Measurements from ENCODE around the gene CUX1. TPM values are rescaled to one million over a fixed set of nuclear protein-coding genes. Genes with fewer than 3 reads are reported as not detected.

CUX1 gene
- total RNA-seq, 1 experiment from 2014 or later, result 64.3 TPM

DNA sequence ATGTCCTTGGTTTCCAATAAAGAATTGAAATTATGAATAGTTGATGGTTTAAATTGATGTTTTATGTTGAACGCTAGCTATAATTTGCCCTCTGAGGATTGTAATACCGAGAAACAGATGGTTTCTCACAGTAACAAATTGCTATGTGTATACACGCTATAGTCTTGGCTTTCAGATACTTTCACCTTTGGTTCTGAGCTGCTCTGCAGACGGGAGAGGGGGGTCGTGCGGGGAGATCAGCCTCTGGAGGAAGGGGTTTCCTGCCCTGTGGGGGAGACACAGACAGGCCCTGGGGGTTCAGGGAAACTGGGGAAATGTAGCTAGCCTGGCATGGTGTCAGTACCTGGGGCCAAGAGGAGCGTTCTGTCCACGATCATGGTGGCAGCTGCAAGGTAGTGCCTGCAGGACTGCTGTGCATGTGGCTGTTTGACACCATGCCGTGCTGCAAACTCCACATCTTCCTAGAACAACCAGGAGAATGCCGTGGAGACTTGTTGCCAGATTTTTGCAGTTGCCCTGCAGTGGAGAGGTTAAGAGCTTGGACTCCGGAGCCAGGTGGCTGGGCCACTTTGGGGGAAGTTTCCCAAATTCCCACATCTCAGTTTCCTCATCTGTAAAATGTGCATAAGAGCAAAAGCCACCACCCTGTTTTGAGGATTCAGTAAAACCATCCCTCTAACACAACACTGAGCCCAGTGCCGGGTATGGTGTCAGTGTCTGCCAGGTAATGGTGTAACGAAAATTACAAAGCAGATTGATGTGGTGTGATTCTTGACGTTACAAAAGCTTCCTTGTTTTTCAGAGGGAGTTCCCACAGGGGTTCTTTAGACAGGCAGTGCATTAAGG, 167.9 kb downstream of the CUX1 start:
- TF ChIP-seq, protein P1, sequence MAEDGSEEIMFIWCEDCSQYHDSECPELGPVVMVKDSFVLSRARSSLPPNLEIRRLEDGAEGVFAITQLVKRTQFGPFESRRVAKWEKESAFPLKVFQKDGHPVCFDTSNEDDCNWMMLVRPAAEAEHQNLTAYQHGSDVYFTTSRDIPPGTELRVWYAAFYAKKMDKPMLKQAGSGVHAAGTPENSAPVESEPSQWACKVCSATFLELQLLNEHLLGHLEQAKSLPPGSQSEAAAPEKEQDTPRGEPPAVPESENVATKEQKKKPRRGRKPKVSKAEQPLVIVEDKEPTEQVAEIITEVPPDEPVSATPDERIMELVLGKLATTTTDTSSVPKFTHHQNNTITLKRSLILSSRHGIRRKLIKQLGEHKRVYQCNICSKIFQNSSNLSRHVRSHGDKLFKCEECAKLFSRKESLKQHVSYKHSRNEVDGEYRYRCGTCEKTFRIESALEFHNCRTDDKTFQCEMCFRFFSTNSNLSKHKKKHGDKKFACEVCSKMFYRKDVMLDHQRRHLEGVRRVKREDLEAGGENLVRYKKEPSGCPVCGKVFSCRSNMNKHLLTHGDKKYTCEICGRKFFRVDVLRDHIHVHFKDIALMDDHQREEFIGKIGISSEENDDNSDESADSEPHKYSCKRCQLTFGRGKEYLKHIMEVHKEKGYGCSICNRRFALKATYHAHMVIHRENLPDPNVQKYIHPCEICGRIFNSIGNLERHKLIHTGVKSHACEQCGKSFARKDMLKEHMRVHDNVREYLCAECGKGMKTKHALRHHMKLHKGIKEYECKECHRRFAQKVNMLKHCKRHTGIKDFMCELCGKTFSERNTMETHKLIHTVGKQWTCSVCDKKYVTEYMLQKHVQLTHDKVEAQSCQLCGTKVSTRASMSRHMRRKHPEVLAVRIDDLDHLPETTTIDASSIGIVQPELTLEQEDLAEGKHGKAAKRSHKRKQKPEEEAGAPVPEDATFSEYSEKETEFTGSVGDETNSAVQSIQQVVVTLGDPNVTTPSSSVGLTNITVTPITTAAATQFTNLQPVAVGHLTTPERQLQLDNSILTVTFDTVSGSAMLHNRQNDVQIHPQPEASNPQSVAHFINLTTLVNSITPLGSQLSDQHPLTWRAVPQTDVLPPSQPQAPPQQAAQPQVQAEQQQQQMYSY (CRISPR knock-in tag; IDR thresholded peaks at IDR 0.05), result peak; percentile 86
- peak; percentile 23; the same call in 1 of the 2 replicates for TF ChIP-seq ETV6 (CRISPR knock-in tag; IDR thresholded peaks at IDR 0.05)
- no peak for TF ChIP-seq RELA (CRISPR knock-in tag; IDR thresholded peaks at IDR 0.05; ENCODE audit: borderline replicate concordance)
- no peak for TF ChIP-seq OVOL2 (CRISPR knock-in tag; IDR thresholded peaks at IDR 0.05; ENCODE audit: borderline replicate concordance)
- H3K27me3 Mint-ChIP-seq (ENCODE audit: low read depth), result no peaks in the 10 kb centered on the region
- H3K4me3 Mint-ChIP-seq, result peak overlapping the region; percentile 20
- H3K9me3 Mint-ChIP-seq, result peaks cover 10% of the 10 kb centered on the region
- no peak for DNase-seq (ENCODE audit: low spot score)
- peak overlapping the region; percentile 81 for H3K27ac Mint-ChIP-seq
- POLR2A ChIA-PET, result interaction anchor here (0.5 to 1.4 kb wide), 3 partner anchors 12 to 45 kb away, joined by 3 to 4 read pairs (median 3); no protein-coding TSS in a partner anchor
- ATAC-seq, result peak; percentile 50
- H3K36me3 Mint-ChIP-seq, result peaks cover 13% of the 10 kb centered on the region
- CTCF ChIA-PET, result interaction anchor here (0.6 to 1.5 kb wide), 4 partner anchors 44 to 162 kb away, joined by 3 to 4 read pairs (median 4); no protein-coding TSS in a partner anchor
- H3K4me1 Mint-ChIP-seq, result peaks cover 50% of the 10 kb centered on the region

DNA sequence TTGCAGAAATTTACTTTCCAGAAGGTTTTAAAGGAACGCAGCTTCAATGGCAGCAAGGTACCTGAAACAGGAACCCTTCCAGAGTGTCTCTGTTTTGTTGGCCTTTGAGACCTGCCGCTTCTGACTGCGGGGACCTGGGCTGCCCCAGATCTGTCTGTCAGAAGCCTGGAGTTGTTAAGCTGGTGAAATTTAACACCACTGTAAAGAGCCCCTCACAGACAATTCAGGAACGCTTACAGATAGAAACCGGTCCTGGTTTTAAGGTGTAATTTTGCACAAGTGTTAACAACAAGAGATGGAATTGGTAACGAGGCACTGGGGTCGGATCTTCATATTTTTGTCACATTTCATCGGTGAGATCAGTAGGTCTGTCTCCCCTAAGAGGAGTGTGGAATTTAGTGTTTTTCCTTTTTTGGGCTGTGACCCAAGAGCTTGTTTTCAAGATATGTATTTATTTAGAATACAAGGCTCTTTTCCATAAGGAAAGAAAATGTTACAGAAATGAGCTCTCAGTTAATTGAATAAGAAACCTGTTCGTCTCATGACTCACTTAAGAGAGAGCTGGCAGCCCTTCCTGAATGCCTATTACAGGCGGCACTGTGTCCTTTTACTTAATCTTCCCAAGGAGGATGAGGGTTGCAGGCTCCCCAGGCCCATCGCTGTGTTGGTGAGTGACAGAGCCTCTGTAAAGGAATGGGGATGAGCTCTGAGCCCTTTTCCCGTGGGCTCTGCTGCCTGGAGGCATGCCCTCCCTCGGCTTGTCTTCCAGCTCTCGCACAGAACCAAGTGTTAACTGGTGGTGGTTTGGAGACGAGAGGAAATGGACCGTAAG, 168.7 kb downstream of the CUX1 start:
- Mint-ChIP-seq H3K27ac (peak overlapping the region; percentile 81), H3K9me3 (peaks cover 10% of the 10 kb centered on the region), H3K4me3 (peak overlapping the region; percentile 1; the same call in 1 of the 2 replicates), H3K36me3 (peaks cover 13% of the 10 kb centered on the region), H3K4me1 (peaks cover 50% of the 10 kb centered on the region), H3K27me3 (ENCODE audit: low read depth) (no peaks in the 10 kb centered on the region)
- ATAC-seq (peak; percentile 73), DNase-seq (ENCODE audit: low spot score) (no peak)
- ChIA-PET CTCF (interaction anchor here (0.6 to 1.5 kb wide), 6 partner anchors 45 to 163 kb away, joined by 3 to 4 read pairs (median 3); no protein-coding TSS in a partner anchor), POLR2A (interaction anchor here (1.2 to 1.4 kb wide), 2 partner anchors 45 to 168 kb away, joined by 3 read pairs; no protein-coding TSS in a partner anchor)
- TF ChIP-seq ATF1 (CRISPR knock-in tag; IDR thresholded peaks at IDR 0.05) (no peak), FOXK1 (CRISPR knock-in tag; IDR thresholded peaks at IDR 0.05) (no peak), OVOL2 (CRISPR knock-in tag; IDR thresholded peaks at IDR 0.05; ENCODE audit: borderline replicate concordance) (no peak), NR1H2 (CRISPR knock-in tag; IDR thresholded peaks at IDR 0.05) (no peak), IRF2 (CRISPR knock-in tag; IDR thresholded peaks at IDR 0.05; ENCODE audit: borderline replicate concordance, low read depth) (no peak), JUN (CRISPR knock-in tag; IDR thresholded peaks at IDR 0.05) (no peak), FOXP1 (CRISPR knock-in tag; IDR thresholded peaks at IDR 0.05; ENCODE audit: borderline replicate concordance) (no peak), RORB (CRISPR knock-in tag; IDR thresholded peaks at IDR 0.05) (no peak), ZNF416 (CRISPR knock-in tag; IDR thresholded peaks at IDR 0.05) (no peak), EMX1 (CRISPR knock-in tag; IDR thresholded peaks at IDR 0.05) (no peak)
- TF ChIP-seq, protein P2, sequence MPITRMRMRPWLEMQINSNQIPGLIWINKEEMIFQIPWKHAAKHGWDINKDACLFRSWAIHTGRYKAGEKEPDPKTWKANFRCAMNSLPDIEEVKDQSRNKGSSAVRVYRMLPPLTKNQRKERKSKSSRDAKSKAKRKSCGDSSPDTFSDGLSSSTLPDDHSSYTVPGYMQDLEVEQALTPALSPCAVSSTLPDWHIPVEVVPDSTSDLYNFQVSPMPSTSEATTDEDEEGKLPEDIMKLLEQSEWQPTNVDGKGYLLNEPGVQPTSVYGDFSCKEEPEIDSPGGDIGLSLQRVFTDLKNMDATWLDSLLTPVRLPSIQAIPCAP (CRISPR knock-in tag; IDR thresholded peaks at IDR 0.05), result no peak
- TF ChIP-seq, protein P3, sequence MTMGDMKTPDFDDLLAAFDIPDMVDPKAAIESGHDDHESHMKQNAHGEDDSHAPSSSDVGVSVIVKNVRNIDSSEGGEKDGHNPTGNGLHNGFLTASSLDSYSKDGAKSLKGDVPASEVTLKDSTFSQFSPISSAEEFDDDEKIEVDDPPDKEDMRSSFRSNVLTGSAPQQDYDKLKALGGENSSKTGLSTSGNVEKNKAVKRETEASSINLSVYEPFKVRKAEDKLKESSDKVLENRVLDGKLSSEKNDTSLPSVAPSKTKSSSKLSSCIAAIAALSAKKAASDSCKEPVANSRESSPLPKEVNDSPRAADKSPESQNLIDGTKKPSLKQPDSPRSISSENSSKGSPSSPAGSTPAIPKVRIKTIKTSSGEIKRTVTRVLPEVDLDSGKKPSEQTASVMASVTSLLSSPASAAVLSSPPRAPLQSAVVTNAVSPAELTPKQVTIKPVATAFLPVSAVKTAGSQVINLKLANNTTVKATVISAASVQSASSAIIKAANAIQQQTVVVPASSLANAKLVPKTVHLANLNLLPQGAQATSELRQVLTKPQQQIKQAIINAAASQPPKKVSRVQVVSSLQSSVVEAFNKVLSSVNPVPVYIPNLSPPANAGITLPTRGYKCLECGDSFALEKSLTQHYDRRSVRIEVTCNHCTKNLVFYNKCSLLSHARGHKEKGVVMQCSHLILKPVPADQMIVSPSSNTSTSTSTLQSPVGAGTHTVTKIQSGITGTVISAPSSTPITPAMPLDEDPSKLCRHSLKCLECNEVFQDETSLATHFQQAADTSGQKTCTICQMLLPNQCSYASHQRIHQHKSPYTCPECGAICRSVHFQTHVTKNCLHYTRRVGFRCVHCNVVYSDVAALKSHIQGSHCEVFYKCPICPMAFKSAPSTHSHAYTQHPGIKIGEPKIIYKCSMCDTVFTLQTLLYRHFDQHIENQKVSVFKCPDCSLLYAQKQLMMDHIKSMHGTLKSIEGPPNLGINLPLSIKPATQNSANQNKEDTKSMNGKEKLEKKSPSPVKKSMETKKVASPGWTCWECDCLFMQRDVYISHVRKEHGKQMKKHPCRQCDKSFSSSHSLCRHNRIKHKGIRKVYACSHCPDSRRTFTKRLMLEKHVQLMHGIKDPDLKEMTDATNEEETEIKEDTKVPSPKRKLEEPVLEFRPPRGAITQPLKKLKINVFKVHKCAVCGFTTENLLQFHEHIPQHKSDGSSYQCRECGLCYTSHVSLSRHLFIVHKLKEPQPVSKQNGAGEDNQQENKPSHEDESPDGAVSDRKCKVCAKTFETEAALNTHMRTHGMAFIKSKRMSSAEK (CRISPR knock-in tag; IDR thresholded peaks at IDR 0.05; ENCODE audit: borderline replicate concordance), result no peak
- TF ChIP-seq, protein P4, sequence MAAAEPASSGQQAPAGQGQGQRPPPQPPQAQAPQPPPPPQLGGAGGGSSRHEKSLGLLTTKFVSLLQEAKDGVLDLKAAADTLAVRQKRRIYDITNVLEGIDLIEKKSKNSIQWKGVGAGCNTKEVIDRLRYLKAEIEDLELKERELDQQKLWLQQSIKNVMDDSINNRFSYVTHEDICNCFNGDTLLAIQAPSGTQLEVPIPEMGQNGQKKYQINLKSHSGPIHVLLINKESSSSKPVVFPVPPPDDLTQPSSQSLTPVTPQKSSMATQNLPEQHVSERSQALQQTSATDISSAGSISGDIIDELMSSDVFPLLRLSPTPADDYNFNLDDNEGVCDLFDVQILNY (CRISPR knock-in tag; IDR thresholded peaks at IDR 0.05), result no peak
- TF ChIP-seq, protein P5, sequence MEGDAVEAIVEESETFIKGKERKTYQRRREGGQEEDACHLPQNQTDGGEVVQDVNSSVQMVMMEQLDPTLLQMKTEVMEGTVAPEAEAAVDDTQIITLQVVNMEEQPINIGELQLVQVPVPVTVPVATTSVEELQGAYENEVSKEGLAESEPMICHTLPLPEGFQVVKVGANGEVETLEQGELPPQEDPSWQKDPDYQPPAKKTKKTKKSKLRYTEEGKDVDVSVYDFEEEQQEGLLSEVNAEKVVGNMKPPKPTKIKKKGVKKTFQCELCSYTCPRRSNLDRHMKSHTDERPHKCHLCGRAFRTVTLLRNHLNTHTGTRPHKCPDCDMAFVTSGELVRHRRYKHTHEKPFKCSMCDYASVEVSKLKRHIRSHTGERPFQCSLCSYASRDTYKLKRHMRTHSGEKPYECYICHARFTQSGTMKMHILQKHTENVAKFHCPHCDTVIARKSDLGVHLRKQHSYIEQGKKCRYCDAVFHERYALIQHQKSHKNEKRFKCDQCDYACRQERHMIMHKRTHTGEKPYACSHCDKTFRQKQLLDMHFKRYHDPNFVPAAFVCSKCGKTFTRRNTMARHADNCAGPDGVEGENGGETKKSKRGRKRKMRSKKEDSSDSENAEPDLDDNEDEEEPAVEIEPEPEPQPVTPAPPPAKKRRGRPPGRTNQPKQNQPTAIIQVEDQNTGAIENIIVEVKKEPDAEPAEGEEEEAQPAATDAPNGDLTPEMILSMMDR (IDR thresholded peaks at IDR 0.05), result no peak
